ENCODE results near the gene THSD4. TPM values are rescaled to one million over a fixed set of nuclear protein-coding genes. Genes with fewer than 3 reads are reported as not detected.

Gene THSD4
- total RNA-seq, 6 donors from 2014 or later: 16.8 to 39.7 (median 21.7) TPM

DNA sequence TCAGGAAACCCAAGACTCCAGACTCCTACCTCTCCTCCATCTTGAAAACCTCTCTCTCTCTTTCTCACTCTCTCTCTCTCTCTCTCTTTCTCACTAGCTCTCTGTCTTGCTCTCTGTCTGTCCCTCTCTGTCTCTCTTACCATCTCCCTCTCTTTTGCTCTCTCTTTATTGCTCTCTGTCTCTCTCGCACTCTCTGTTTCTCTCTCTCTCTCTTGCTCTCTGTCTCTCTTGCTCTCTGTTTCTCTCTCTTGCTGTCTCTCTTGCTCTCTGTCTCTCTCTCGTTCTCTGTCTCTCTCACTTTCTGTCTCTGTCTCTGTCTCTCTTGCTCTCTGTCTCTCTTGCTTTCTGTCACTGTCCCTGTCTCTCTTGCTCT lies 620.1 kb downstream of the THSD4 start:
- no peak for TF ChIP-seq POLR2AphosphoS5 (IDR thresholded peaks at IDR 0.05)
- TF ChIP-seq POLR2A (IDR thresholded peaks at IDR 0.05): no peak
- TF ChIP-seq CTCF (IDR thresholded peaks at IDR 0.05): no peak
- TF ChIP-seq EP300 (IDR thresholded peaks at IDR 0.05): no peak
- Histone ChIP-seq H3K9me3 (no peaks in the 10 kb centered on the region), H3K4me1 (peaks cover 0 to 1% (median under 1%) of the 10 kb centered on the region in 4 donors), H3K4me3 (no peak overlapping the region), H3K27me3 (peaks cover 0 to 3% (median 0%) of the 10 kb centered on the region in 4 donors), H3K27ac (no peak overlapping the region), H3K36me3 (no peaks in the 10 kb centered on the region)
- ATAC-seq (ENCODE audit: low FRiP score in 2 of 2): no peak
- DNase-seq: no peak
- 88 to 94% methylated on average over 2 of the region's 2 CpGs for WGBS, 2 donors

DNA sequence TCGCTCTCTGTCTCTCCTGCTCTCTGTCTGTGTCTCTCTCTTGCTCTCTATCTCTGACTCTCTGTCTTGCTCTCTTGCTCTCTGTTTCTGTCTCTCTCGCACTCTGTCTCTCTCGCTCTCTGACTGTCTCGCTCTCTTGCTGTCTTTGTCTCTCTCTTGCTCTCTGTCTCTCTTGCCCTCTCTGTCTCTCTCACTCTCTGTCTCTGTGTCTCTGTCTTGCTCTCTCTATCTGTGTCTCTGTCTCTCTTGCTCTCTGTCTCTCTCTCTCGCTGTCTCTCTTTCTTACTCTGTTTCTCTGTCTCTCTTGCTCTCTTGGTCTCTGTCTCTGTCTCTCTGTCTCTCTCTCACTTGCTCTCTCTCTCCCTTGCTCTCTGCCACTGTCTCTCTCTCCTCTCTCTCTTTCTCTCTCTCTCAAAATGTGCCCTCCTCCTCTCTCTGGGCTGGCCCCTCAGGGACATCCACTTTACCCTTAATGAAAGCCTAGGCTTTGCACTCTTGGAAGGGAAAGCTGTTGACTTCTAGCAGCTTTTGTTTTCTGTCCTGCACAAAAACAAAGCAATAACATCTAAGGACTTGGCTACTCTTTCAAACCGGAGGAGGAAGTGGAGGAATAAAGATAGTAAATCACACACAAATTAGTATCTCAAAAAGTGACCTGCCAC lies 621.1 kb downstream of the THSD4 start:
- ATAC-seq (ENCODE audit: low FRiP score in 2 of 2) (no peak), DNase-seq (no peak)
- WGBS, 2 donors: 83 to 86% methylated on average over 6 of the region's 6 CpGs

GRCh38 chr15:71737761-71738160 lies 622.5 kb downstream of the THSD4 start:
- Histone ChIP-seq H3K4me1 (no peaks in the 10 kb centered on the region), H3K4me3 (no peak overlapping the region), H3K27ac (no peak overlapping the region), H3K27me3 (peaks cover 0 to 2% (median 0%) of the 10 kb centered on the region in 4 donors), H3K36me3 (no peaks in the 10 kb centered on the region), H3K9me3 (no peaks in the 10 kb centered on the region)
- whole genome bisulfite sequencing, 2 donors: 92% methylated on average over 14 to 16 of the region's 16 CpGs
- TF ChIP-seq POLR2A (IDR thresholded peaks at IDR 0.05) (no peak), EP300 (IDR thresholded peaks at IDR 0.05) (no peak), POLR2AphosphoS5 (IDR thresholded peaks at IDR 0.05) (no peak), CTCF (IDR thresholded peaks at IDR 0.05) (no peak)
- ATAC-seq (ENCODE audit: low FRiP score in 2 of 2): no peak
- DNase-seq: peak in 1 of 2 donors; percentile 63

More for the DNA sequence above, 621.1 kb downstream of the THSD4 start:
- H3K4me3 ChIP-seq: no peak overlapping the region
- no peaks in the 10 kb centered on the region for H3K9me3 ChIP-seq
- TF ChIP-seq POLR2AphosphoS5 (IDR thresholded peaks at IDR 0.05) (no peak), POLR2A (IDR thresholded peaks at IDR 0.05) (no peak), EP300 (IDR thresholded peaks at IDR 0.05) (no peak), CTCF (IDR thresholded peaks at IDR 0.05) (no peak)
- H3K27me3 ChIP-seq: peaks cover 0 to 3% (median 0%) of the 10 kb centered on the region in 4 donors
- no peaks in the 10 kb centered on the region for H3K4me1 ChIP-seq
- no peak overlapping the region for H3K27ac ChIP-seq
- no peaks in the 10 kb centered on the region for H3K36me3 ChIP-seq

DNA sequence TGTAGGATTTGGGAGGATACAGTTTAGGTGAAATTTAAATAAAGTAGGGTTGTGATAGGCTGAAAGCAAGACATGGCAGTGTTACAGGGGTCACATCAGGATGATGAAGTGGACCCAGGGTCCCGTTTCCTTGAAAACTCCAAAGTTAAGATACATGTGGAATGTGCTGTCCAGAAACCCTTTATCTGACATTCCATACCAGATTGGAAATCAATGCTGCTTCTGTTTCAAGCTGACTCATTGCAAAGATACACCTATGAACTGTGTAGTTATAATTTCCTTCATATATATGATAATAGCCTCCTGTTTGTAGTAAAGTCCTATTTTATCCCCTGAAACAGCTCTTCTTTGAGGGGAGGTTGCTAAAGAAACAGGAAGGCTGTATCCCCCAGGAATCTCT lies 624.1 kb downstream of the THSD4 start:
- WGBS, 2 donors: 50 to 69% methylated on average over 1 of the region's 1 CpG
- Histone ChIP-seq H3K4me1 (no peaks in the 10 kb centered on the region), H3K4me3 (no peak overlapping the region), H3K9me3 (no peaks in the 10 kb centered on the region), H3K36me3 (no peaks in the 10 kb centered on the region), H3K27ac (no peak overlapping the region), H3K27me3 (no peaks in the 10 kb centered on the region)
- no peak for ATAC-seq (ENCODE audit: low FRiP score in 2 of 2)
- no peak for DNase-seq
- TF ChIP-seq EP300 (IDR thresholded peaks at IDR 0.05): no peak
- no peak for TF ChIP-seq POLR2AphosphoS5 (IDR thresholded peaks at IDR 0.05)
- TF ChIP-seq CTCF (IDR thresholded peaks at IDR 0.05): no peak
- no peak for TF ChIP-seq POLR2A (IDR thresholded peaks at IDR 0.05)

DNA sequence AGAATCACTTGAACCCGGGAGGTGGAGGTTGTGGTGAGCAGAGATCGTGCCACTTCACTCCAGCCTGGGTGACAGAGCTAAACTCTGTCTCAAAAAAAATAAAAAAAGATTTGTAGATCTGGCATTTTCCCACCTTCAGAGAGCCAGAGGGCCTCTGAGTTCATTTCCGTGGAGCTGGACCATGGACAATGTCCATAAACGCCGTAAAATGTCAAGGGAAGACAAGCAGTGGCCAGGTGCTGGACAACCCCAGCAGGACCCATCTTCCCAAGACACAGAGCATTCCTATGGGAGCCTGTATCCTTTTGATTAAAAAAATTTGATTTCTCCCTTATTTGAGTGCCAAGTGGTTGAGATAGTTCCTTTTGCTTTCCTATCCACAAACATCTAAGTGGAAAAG lies 627.7 kb downstream of the THSD4 start:
- Histone ChIP-seq H3K27me3 (no peaks in the 10 kb centered on the region), H3K36me3 (no peaks in the 10 kb centered on the region), H3K4me3 (no peak overlapping the region), H3K9me3 (no peaks in the 10 kb centered on the region), H3K4me1 (peaks cover 0 to 3% (median 0%) of the 10 kb centered on the region in 4 donors), H3K27ac (no peak overlapping the region)
- DNase-seq (no peak), ATAC-seq (ENCODE audit: low FRiP score in 2 of 2) (no peak)
- WGBS, 2 donors: 88 to 90% methylated on average over 5 of the region's 5 CpGs
- TF ChIP-seq CTCF (IDR thresholded peaks at IDR 0.05) (no peak), EP300 (IDR thresholded peaks at IDR 0.05) (no peak), POLR2AphosphoS5 (IDR thresholded peaks at IDR 0.05) (no peak), POLR2A (IDR thresholded peaks at IDR 0.05) (no peak)

All from upper lobe of left lung (tissue), 6 donors.